Activated CD4-positive, alpha-beta T cell treated with anti-CD3 and anti-CD28 coated beads for 24 hours (primary cell): Measurements from ENCODE around the gene CRABP2.

ENCODE experiments used
- DNase-seq, 2 donors: peaks; one replicate each; pipeline ENCODE4 v3.0.0-alpha.2; 2020; ENCODE audit warnings: low read depth in 2 of 2

CRABP2 gene

GRCh38 chr1:156691665-156692440 lies 13.5 kb downstream of the CRABP2 start:
- no peak for DNase-seq

DNA sequence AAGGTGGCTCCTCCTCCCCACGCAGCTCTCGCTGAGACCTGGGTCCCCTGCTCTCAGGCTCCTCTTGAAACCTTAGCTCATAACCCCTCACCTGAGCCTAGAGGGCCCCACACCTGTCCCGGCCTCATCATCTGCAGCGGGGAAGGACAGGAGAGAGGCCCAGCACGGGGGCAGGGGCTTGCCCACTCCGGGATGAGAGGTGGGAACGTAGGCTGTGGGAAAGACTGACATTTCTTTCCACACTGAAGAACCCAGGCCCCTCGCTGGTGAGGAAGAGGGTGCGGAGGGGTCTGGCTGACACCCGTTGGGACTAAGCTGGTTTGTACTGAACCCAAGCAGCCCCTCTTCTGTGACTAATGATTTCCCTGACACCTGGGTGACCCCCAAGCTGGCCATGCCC lies 14.2 kb downstream of the CRABP2 start:
- no peak for DNase-seq

DNA sequence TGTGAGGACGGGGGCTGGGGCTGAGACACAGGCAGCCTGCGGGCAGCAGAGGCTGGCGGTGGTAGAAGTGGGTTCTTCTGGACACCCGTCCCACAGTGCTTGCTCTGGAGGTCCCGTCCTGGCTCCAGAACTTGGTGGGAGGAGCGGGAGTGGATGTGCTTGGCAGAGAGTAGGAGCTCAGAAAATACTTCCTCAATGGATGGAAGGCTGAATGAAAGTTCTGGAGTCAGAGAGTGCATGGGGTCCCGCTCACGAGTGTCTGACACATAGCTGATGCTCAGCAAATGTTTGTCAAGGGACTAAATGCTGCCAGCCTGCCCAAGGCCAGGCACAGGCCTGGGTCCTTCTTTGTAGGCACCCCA lies 14.7 kb downstream of the CRABP2 start:
- no peak for DNase-seq

- DNase-seq, result no peak
Observed at GRCh38 chr1:156689953-156690674, 15.3 kb downstream of the CRABP2 start.

DNA sequence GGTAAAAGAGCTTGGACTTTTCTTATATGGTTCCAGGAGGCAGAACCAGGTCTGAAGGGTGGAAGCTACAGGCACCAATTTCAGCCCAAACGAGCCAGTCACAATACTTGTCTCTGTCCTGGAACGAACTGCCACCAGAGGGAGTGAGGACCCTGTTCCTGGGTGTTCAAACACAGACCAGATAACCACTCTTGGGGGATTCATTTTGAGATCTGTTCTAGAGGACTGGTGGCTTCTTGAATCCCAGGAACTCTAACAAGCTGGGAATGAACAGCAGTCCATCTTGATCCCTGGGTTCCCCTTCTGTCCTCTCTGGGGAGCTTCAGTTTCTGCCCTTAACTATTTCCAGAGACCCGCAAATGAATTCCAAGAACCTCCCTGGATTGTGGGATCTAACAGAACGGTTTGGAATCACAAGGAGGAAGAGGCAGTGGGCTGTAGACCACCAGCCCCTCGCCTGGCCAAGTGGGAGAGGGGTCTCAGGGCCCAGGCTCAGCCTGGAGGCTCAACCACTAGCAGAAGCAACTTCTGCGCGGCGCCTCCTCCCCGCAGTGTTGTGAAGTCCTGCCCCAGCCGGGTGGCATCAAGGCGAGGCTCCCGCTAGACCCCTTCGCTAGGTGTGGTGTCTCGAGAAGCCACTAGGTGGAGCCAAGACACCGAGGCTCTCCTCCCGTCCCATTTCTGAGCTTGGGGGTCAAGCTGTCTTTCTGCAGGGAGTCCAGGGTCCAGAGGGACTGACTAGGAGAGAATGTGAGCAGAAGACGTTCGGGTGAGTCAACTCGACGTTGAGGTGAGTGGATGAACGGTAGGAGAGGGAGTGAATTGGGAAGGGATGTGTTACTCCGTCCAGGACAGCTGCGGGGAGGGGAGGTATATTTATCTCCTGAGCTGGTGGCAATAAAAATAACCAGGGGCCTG lies 16.1 kb downstream of the CRABP2 start:
- peak; percentile 64 for DNase-seq

DNA sequence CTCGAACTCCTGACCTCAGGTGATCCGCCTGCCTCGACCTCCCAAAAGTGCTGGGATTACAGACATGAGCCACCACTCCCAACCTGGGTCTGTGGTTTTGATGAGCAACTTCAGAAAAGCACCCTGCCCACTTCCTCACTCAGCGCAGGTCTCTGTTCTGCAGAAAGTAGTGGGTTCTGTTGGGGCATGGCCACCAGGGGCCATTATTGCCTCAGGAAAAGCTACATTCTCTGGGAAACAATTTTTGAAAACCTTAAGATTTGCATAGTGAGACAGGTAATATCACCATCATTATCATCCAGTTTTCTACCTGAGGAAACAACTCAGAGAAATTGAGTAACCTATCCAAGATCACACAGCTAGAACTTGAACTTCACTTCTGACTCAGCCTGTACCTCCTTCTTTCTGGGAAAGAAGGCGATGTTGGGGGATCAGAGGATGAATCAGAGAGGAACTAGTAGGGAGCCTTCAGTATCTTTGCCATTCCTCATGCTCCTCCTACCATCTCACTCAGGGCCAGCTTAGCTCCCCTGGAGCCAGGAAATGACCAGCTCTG lies 21.1 kb downstream of the CRABP2 start:
- DNase-seq, result no peak

DNA sequence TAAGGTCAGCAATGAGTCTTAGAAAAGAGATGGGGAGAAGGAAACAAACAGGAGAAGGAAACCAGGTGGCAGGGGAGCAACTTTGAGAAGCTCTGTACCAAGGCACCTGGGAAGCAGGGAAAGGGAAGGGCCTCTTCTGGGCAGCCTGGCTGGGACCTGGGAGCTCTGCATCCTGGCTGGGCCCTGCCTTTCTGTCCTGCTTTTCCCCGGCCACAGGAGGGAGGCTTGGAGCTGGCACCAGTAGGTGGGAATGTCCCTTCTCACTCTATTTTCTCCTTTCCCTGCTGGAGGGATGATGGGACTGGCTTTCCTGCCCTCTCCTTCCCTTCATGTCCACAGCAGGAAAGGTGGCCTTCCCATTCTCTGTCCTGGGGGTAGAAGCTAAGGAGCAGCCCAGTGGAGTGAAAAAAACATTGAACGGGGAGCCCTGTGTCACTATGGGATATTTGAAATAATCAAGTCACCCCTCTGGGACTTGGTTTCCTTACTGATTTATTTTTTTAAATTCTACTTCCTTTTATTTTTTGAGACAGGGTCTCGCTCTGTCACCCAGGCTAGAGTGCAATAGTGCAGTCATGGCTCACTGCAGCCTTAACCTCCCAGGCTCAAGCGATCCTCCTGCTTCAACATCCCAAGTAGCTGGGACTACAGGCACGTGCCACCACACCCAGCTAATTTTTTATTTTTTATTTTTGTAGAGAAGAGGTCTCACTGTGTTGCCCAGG lies 23.1 kb downstream of the CRABP2 start:
- DNase-seq, result no peak

DNA sequence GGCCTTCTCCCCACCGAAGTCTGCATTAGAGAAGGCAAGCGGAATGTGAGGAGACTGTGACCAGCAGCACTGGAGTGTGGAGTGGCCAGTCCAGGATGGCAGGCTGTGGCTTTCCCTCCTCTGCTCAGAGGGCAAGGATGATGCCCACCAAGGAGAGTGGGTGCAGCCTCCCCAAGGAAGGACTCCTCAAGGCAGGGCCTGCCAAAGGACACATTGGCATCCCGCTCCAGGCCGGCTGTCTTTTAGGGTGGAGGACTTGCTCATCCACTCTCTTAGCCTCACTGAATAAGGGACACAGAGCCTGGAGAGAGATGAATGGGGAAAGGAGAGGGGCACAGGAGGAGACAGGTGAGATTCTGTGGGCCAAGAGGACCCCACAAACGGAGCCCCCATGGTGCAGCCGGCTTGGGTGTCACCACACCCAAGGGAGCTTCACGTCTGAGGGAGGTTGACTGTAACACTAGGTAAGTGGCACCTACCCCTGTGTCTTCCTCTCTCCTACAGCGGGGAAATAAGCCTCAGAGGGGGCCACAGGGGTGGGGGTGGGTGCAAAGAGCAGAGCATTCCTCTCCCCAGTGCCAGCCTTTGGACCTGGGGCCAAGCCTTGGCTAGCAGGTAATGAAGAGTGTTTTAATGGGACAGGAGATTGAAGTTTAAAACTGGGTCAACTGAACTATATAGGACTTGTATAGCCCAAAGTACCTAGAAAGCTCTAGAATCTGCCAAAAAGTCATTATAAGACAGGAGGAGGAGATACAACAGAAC lies 24.0 kb downstream of the CRABP2 start:
- DNase-seq, result no peak

DNA sequence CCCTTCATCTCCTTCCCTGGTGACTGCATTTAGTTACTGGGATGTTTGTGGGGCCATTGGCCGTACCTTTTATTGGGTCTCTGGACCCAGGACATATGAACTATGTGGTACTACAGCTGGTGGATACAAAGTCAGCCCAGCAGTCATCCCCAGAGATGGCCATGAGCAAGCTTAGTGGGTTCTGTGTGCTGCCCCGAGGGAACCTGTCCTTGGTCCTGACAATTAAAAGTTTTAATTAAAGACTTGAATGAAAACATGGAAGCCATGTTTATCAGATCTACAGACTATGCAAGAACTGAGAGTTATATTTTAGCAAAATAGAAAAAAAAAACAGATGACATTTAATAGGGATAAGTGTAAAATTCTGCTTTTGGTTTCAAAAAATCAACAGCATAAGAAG lies 25.3 kb downstream of the CRABP2 start:
- DNase-seq, result no peak

DNA sequence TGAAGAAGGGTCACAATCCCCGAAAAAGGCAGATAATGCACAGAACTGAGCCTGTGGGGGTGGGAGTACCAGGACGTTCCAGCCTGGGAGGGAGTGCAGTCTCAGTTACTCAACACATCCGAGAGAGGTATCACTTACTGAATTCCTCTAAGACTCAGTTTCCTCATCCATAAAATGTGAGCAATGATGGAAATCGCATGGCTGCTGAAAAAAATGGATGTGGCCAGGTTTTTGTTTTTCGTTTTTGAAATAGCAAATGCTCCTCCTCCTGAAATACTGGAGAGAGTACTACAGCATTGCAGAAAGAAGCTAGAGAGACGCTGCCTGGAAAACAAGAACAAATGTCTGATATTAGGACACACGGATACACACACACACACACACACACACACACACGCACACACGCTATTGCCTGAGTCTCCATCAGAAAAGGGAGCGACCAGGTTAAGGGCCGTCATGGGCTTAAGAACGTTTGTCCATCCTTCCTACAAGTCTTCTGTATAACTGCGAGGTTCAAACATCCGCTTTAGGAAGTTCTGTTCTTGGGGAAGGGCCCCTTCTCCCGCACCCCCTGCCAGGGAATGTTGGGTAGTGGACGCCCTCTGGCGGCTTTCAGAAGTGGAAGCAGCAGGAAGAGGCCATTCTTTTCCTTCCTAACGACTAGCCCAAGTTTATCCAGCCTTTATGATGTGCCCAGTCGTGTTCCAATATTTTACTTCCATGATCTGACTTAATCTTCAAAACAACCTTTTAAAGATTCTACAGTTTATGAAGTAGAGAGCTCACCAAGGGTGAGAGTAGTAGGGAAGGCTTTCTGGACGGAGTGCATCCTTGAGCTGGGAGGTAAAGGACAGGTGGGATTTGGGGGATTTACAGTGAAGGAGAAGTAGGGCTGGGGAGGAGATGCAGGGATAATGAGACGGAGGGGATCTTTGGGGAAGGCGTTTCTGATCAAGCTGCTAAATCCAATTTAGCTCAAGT lies 27.5 kb downstream of the CRABP2 start:
- DNase-seq, result no peak

- no peak for DNase-seq
Observed at GRCh38 chr1:156676820-156677615, 28.4 kb downstream of the CRABP2 start, which contains the start of gene NES. Gene NES (minus strand): TSS chr1:156677407. CDS start chr1:156677264, 143 bp downstream.

DNA sequence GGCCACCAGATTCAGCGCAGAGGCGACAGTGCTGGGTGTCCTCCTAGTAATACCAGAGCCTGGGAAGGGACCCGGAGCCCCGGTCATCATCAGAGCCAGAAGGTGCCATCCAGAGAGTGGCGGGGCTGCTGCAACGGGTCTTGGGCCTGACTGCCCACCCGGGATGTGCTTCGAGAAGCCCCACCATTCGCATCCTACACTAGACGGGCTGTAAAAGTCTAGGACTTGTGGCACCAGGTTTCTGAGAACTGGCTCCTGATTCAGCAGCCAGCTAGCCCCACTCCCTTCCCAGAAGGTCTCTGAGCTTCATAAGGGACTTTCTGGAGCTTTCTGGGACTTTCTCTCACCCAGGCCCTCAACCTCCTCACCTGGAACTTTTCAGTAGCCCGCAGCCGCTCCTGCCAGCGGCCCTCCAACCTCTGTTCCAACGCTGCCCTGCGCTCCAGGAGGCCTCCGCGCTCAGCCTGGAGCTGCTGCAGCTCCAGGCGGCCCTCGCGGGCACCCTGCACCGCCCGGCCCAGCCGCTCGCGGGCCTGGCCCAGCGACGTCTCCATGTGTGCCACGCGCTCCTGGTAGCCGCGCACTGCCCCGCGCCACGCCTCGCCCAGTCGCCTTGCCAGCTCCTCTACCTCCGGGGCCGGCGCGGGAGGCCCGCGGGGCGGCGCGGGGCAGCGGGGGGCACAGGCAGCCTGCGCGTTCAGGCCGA lies 29.1 kb downstream of the CRABP2 start:
- no peak for DNase-seq

DNA sequence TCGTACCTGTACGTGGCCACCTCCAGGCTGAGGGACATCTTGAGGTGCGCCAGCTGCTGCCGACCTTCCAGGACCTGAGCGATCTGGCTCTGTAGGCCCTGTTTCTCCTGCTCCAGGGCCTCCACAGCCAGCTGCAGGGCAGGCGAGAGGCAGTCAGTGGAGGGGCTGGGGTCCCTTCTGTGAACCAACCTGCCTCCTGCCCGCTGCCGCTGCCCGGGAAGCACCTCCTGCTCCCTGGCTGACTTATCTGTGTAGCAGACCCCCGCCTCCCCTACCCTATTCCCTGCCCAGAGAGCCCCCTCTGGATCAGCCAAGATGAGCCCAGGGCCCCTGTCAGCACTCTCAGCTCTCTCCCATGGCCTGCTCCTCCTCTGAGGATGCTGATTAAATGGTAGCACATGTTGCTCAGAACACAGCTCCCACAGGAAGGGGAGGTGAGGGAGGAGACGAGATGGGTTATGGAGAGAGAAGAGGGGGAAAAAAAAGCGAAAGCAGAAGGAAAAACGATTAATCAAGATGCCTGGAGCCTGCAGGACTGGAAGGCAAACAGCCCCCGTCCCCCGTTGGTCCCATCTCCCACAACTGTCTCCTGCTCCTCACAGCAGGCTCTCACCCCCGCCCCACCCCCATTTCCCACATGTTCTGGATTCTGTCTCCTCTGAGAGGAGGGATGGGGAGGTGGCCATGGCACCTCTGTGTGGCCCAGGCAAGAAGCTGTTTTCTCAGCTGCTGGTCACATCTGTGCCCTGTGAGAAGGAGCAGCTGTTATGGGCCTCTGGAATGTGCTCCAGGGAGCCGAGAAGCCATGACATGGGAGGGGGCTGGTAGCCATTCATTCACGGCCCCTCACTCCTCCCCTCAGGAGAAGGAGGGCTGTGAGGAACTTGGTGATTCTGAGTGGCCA lies 29.9 kb downstream of the CRABP2 start:
- no peak for DNase-seq

GRCh38 chr1:156673387-156674121 lies 31.8 kb downstream of the CRABP2 start:
- no peak for DNase-seq

- DNase-seq, result no peak
Observed at GRCh38 chr1:156671804-156672203, 33.6 kb downstream of the CRABP2 start.

GRCh38 chr1:156670791-156671190 lies 34.6 kb downstream of the CRABP2 start:
- DNase-seq, result no peak
